Measurements from ENCODE around the gene BLNK. TPM values are rescaled to one million over a fixed set of nuclear protein-coding genes. Genes with fewer than 3 reads are reported as not detected.

The BLNK gene
- total and polyA plus RNA-seq, 2 of the 13 experiments (the other 11 are each of a cell fraction or from before 2014, with no cell fraction given): not detected

DNA sequence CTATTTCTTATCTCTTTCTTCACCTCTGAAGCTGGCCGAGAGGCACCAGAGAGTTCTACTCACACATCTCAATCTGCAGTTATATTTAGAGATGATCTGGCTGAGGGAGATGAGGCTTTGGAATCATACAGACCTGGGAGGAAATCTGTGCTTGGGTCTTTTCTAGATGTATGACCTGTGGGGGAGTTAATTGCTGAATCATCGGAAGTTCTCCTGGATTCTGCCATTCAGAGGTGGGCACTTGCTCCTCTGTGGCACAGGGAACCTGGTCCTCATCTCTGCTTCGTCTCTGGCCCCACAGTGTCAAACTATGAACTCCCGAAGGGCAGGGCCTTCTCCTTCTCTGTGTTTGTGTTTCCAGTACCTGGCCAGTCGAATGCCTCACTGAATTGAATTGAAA lies 52.5 kb downstream of the BLNK start:
- H3K4me3 ChIP-seq (replicated peaks in 1 of 3; ENCODE audit: insufficient read depth in 1 of 3, low read depth in 2 of 3, low read length in 3 of 3): no peak overlapping the region
- POLR2A ChIA-PET: no interaction called here
- in situ Hi-C loops (cut with HindIII; ENCODE audit: extremely low pct_ligation_motif_present, low pct_unique_long_range_greater_than_20kb): no loop called here
- TF ChIP-seq MAFF (IDR thresholded peaks at IDR 0.05; ENCODE audit: low read depth, low read length): peak; percentile 26; the same call in 1 of the 2 replicates
- TF ChIP-seq MAFK (conservative IDR thresholded peaks at IDR 0.05 in 1 of 2, IDR thresholded peaks at IDR 0.05 in 1 of 2; ENCODE audit: low read length in 2 of 2): peak; percentile 15 to 52; a peak in 1 of 4 replicates
- no peak for TF ChIP-seq ZBTB20 (CRISPR knock-in tag; IDR thresholded peaks at IDR 0.05; ENCODE audit: borderline replicate concordance, low read depth)
- TF ChIP-seq, protein P1, sequence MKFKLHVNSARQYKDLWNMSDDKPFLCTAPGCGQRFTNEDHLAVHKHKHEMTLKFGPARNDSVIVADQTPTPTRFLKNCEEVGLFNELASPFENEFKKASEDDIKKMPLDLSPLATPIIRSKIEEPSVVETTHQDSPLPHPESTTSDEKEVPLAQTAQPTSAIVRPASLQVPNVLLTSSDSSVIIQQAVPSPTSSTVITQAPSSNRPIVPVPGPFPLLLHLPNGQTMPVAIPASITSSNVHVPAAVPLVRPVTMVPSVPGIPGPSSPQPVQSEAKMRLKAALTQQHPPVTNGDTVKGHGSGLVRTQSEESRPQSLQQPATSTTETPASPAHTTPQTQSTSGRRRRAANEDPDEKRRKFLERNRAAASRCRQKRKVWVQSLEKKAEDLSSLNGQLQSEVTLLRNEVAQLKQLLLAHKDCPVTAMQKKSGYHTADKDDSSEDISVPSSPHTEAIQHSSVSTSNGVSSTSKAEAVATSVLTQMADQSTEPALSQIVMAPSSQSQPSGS (CRISPR knock-in tag; IDR thresholded peaks at IDR 0.05): no peak
- TF ChIP-seq NFE2L2 (IDR thresholded peaks at IDR 0.05; ENCODE audit: low read length): peak; percentile 24; the same call in 1 of the 2 replicates
- TF ChIP-seq CBX2 (IDR thresholded peaks at IDR 0.05; ENCODE audit: low read depth, low read length): no peak
- no peak for TF ChIP-seq CBX2 (CRISPR knock-in tag; IDR thresholded peaks at IDR 0.05; ENCODE audit: low read depth)
- no peak for TF ChIP-seq ZNF530 (CRISPR knock-in tag; IDR thresholded peaks at IDR 0.05; ENCODE audit: low read depth)
- TF ChIP-seq FOXJ3 (CRISPR knock-in tag; IDR thresholded peaks at IDR 0.05; ENCODE audit: borderline replicate concordance): no peak
- H3K36me3 ChIP-seq (replicated peaks in 1 of 2; ENCODE audit: control insufficient read depth in 1 of 2, insufficient read depth in 2 of 2, low read length in 2 of 2): no peaks in the 10 kb centered on the region
- peaks cover 1 to 14% of the 10 kb centered on the region in 2 experiments; a peak in 3 of 5 replicates for H3K27me3 ChIP-seq (ENCODE audit: control insufficient read depth in 1 of 2, insufficient read depth in 2 of 2, low read length in 2 of 2)
- CTCF ChIA-PET (ENCODE audit: low intra/inter-chr PET ratio, low total read pairs): no interaction called here
- no peak for DNase-seq (ENCODE audit: low spot score)
- no peaks in the 10 kb centered on the region for H4K20me1 ChIP-seq (ENCODE audit: insufficient read depth, low read length)
- no peaks in the 10 kb centered on the region for H3K9me3 ChIP-seq (ENCODE audit: low read length)
- H2AFZ ChIP-seq (ENCODE audit: low read length): no peak overlapping the region
- H3K4me2 ChIP-seq (ENCODE audit: low read depth, low read length): no peak overlapping the region
- H3K27ac ChIP-seq (ENCODE audit: extremely low read length, insufficient read depth, low read length): no peak overlapping the region
- WGBS (ENCODE audit: low lambda C conversion rate): 7% methylated on average over 5 of the region's 5 CpGs
- H3K9ac ChIP-seq (ENCODE audit: insufficient read depth, low read depth, low read length): no peak overlapping the region
- ATAC-seq: no peak
- no peak for FAIRE-seq
- no peaks in the 10 kb centered on the region for H3K4me1 ChIP-seq (ENCODE audit: insufficient read depth, low read length)
- H3K79me2 ChIP-seq (ENCODE audit: insufficient read depth, low read length): no peaks in the 10 kb centered on the region
- no TSS peak for BruUV-seq (replicated peaks)
- intact Hi-C loops (cut with micrococcal nuclease; ENCODE audit: unreplicated experiment): no loop called here
